Omental fat pad (tissue), 4 donors: ENCODE results near the gene TANGO6. TPM values are rescaled to one million over a fixed set of nuclear protein-coding genes. Genes with fewer than 3 reads are reported as not detected.

Source experiments
- ATAC-seq: fragments of 150-250 bp; one replicate; pipeline ENCODE4 v1.9.1; 2016; ENCODE audit warnings: mild to moderate bottlenecking, moderate library complexity; ENCODE audit not compliant: low FRiP score
- DNase-seq: peaks from one replicate; pipeline ENCODE4 v3.0.0-alpha.2; 2019; ENCODE audit warnings: low spot score
- CTCF ChIP-seq, 3 donors: fragments of 450-650 bp; IDR thresholded peaks; one replicate each; pipeline ENCODE4 v1.5.1; 2016 to 2017; ENCODE audit warnings: antibody characterized with exemption in 3 of 3, mild to moderate bottlenecking in 3 of 3, moderate library complexity in 2 of 3
- total RNA-seq, 4 donors: library from RNA; depleted of rRNA; stranded (reverse); fragments of >200 nt; gene quantifications; one replicate each; pipeline ENCODE4 v1.1.0, GENCODE V29; 2016

Gene TANGO6
- total RNA-seq, 4 donors from 2014 or later: 15.1 to 26.2 (median 19.8) TPM

- DNase-seq (no peak), ATAC-seq (peak; percentile 39)
- no peak for TF ChIP-seq CTCF (IDR thresholded peaks at IDR 0.05)
Measured at GRCh38 chr16:69089091-69089910, 246.0 kb downstream of the TANGO6 start.

GRCh38 chr16:69093974-69094373, 250.6 kb downstream of the TANGO6 start:
- DNase-seq (no peak), ATAC-seq (no peak)
- TF ChIP-seq CTCF (IDR thresholded peaks at IDR 0.05): no peak

- no peak for ATAC-seq
- no peak for TF ChIP-seq CTCF (IDR thresholded peaks at IDR 0.05)
- no peak for DNase-seq
Measured at GRCh38 chr16:69094501-69094900, 251.2 kb downstream of the TANGO6 start.

- no peak for ATAC-seq
- DNase-seq: no peak
- TF ChIP-seq CTCF (IDR thresholded peaks at IDR 0.05): no peak
Measured at GRCh38 chr16:69095193-69095592, 251.9 kb downstream of the TANGO6 start.

GRCh38 chr16:69100071-69100691, 256.9 kb downstream of the TANGO6 start:
- no peak for DNase-seq
- ATAC-seq: no peak
- TF ChIP-seq CTCF (IDR thresholded peaks at IDR 0.05): no peak

- TF ChIP-seq CTCF (IDR thresholded peaks at IDR 0.05): no peak
- ATAC-seq: peak; percentile 48
- DNase-seq: no peak
Measured at GRCh38 chr16:69105501-69106361, 262.4 kb downstream of the TANGO6 start, which contains the start of gene HAS3. TSS of gene HAS3 (plus strand) at chr16:69105653. CDS start at chr16:69109396, 3,743 bp downstream.
